ENCODE data around the gene TATDN3.
"Not testable (repeated sequence)": the region's sequence is repeated elsewhere in the genome, so short reads cannot be mapped to it uniquely, and the experiment has no call there.

- TF ChIP-seq MEIS1 (CRISPR knock-in tag; IDR thresholded peaks at IDR 0.05; ENCODE audit: borderline replicate concordance); PRDM1 (tag by site-specific recombination; IDR thresholded peaks at IDR 0.05); CTCF (tag by site-specific recombination; IDR thresholded peaks at IDR 0.05); ZBTB26 (tag by site-specific recombination; optimal IDR thresholded peaks at IDR 0.05); ZNF394 (tag by site-specific recombination; IDR thresholded peaks at IDR 0.05; ENCODE audit: borderline replicate concordance); ZNF175 (tag by site-specific recombination; IDR thresholded peaks at IDR 0.05); ZNF23 (tag by site-specific recombination; IDR thresholded peaks at IDR 0.05; ENCODE audit: borderline replicate concordance); HOXA7 (CRISPR knock-in tag; IDR thresholded peaks at IDR 0.05; ENCODE audit: borderline replicate concordance); REST (tag by site-specific recombination; IDR thresholded peaks at IDR 0.05); REPIN1 (tag by site-specific recombination; IDR thresholded peaks at IDR 0.05; ENCODE audit: low read depth); ZNF274 (IDR thresholded peaks at IDR 0.05; ENCODE audit: low read length); ZNF274 (tag by site-specific recombination; IDR thresholded peaks at IDR 0.05; ENCODE audit: borderline replicate concordance): not testable (repeated sequence)
Measured at GRCh38 chr1:212779086-212779485, 12.6 kb upstream of the TATDN3 start.

Data from HEK293 (cell line).